ENCODE data around the gene MRC2. TPM values are rescaled to one million over a fixed set of nuclear protein-coding genes. Genes with fewer than 3 reads are reported as not detected.
A peak's percentile ranks its signal among the peaks of the same experiment; 100 is the strongest.

Gene MRC2
- total and polyA plus RNA-seq, 9 of the 15 experiments (the other 6 are each of a cell fraction or from before 2014, with no cell fraction given), result 0.28 to 11.5 (median 6.6) TPM

DNA sequence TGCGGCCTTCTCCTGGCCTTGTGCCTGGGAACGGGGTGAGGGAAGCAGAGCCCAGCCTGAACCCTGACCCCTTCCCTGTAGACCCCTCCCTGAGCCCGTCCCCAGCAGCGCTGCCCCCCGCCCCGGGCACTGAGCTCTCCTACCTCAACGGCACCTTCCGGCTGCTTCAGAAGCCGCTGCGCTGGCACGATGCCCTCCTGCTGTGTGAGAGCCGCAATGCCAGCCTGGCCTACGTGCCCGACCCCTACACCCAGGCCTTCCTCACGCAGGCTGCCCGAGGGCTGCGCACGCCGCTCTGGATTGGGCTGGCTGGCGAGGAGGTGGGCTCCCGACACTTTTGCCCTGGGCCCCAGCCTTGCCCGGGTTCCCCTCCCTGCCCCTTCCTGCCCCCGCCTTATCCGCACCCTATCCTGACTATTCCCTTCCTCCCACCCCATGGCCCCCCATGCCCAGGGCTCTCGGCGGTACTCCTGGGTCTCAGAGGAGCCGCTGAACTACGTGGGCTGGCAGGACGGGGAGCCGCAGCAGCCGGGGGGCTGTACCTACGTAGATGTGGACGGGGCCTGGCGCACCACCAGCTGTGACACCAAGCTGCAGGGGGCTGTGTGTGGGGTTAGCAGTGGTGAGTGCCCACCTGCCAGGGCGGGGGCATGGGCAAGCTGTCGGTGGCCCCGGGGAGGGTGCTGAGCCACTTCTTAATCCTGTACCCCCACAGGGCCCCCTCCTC lies 62.1 kb downstream of the MRC2 start (continued):
- TF ChIP-seq BDP1 (IDR thresholded peaks at IDR 0.05; ENCODE audit: insufficient read depth, insufficient read length) (no peak), E2F3 (CRISPR knock-in tag; IDR thresholded peaks at IDR 0.05) (no peak), SETDB1 (IDR thresholded peaks at IDR 0.05; ENCODE audit: low read length) (no peak)

DNA sequence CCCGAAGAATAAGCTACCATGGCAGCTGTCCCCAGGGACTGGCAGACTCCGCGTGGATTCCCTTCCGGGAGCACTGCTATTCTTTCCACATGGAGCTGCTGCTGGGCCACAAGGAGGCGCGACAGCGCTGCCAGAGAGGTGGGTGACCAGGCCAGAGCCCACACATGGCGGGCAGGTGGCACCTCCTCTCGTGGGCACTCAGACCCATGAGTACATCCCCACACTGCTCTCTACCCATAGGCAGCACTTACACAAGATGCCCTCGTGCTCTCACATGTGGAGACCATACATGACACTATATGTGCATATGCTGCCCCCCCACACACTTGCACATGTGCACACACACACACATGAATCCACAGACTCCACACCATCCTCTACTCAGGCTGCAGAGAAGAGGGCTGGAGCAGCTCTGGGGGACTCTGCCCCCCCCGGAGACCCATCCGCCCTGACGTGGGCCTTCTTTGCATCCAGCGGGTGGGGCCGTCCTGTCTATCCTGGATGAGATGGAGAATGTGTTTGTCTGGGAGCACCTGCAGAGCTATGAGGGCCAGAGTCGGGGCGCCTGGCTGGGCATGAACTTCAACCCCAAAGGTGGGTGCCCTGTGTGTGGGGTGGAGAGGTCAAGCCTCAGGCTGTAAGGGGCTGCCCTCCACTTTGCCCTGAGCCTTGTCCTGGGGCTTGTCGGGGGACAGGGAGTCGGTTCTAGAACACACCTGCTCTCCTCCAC lies 62.9 kb downstream of the MRC2 start:
- no peaks in the 10 kb centered on the region for H4K20me1 ChIP-seq (replicated peaks; ENCODE audit: control insufficient read depth, insufficient read depth, low read length)
- intact Hi-C loops (cut with micrococcal nuclease), result no loop called here
- H3K79me2 ChIP-seq (ENCODE audit: control insufficient read depth, insufficient read depth, low read length), result no peaks in the 10 kb centered on the region
- DNase-seq (ENCODE audit: extremely low read depth in 1 of 4, low spot score in 3 of 4), result no peak
- TF ChIP-seq HDGF (IDR thresholded peaks at IDR 0.05) (no peak), CTCFL (IDR thresholded peaks at IDR 0.05; ENCODE audit: borderline replicate concordance, insufficient read depth, low read depth, low read length, poor library complexity, severe bottlenecking) (peak; percentile 49)
- TF ChIP-seq, protein P1, sequence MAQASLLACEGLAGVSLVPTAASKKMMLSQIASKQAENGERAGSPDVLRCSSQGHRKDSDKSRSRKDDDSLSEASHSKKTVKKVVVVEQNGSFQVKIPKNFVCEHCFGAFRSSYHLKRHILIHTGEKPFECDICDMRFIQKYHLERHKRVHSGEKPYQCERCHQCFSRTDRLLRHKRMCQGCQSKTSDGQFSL (CRISPR knock-in tag; IDR thresholded peaks at IDR 0.05), result peak; percentile 83
- TF ChIP-seq, protein P1 (tag; IDR thresholded peaks at IDR 0.05), result no peak
- no peak overlapping the region for H2AFZ ChIP-seq (ENCODE audit: low read depth, low read length)
- H3K9me3 ChIP-seq (replicated peaks; ENCODE audit: control insufficient read depth, insufficient read depth, low read depth, low read length), result no peaks in the 10 kb centered on the region
- CTCF ChIA-PET (ENCODE audit: low intra/inter-chr PET ratio), result no interaction called here
- H3K4me1 ChIP-seq (replicated peaks in 1 of 2; ENCODE audit: control insufficient read depth in 2 of 2, insufficient read depth in 2 of 2, low read length in 2 of 2), result peaks cover 29 to 53% of the 10 kb centered on the region in 2 experiments; a peak in 4 of 5 replicates
- H3K9me1 ChIP-seq (ENCODE audit: control insufficient read depth, insufficient read depth, low read length), result peaks cover 3% of the 10 kb centered on the region
- BruUV-seq (replicated peaks), result no TSS peak
- H3K9ac ChIP-seq (ENCODE audit: insufficient read depth in 1 of 2, low read depth in 2 of 2, low read length in 2 of 2), result no peak overlapping the region
- H3K27ac ChIP-seq (ENCODE audit: extremely low read depth, low read depth, low read length), result no peak overlapping the region
- no peaks in the 10 kb centered on the region for H3K27me3 ChIP-seq (ENCODE audit: control insufficient read depth in 2 of 2, insufficient read depth in 2 of 2, low read length in 2 of 2)
- no peak overlapping the region for H3K4me3 ChIP-seq
- WGBS (ENCODE audit: insufficient coverage, low coverage, missing lambda C conversion rate), result 76% methylated on average over 13 of the region's 19 CpGs
- in situ Hi-C loops (cut with MboI), result loop anchor here (25.0 kb wide), 1 partner anchor 722 kb away; no protein-coding TSS in a partner anchor
- ATAC-seq, result no peak
- H3K4me2 ChIP-seq (ENCODE audit: insufficient read depth, low read length), result no peak overlapping the region
- POLR2A ChIA-PET, result interaction anchor here (1.1 kb wide), 1 partner anchor 9 kb away, joined by 8 read pairs; no protein-coding TSS in a partner anchor
- no peak for FAIRE-seq
- H3K36me3 ChIP-seq (ENCODE audit: control insufficient read depth, insufficient read depth, low read length), result no peaks in the 10 kb centered on the region; the same call in 2 of the 3 replicates

All from K562 (cell line).